Motor neuron (in vitro differentiated cells): Measurements from ENCODE around the gene HSPB7. TPM values are rescaled to one million over a fixed set of nuclear protein-coding genes. Genes with fewer than 3 reads are reported as not detected.
"Not testable (repeated sequence)": the region's sequence is repeated elsewhere in the genome, so short reads cannot be mapped to it uniquely, and the experiment has no call there.

Experiments
- ATAC-seq, 8 experiments: fragments of 200-7000 bp; cut with Tn5 transposase; replicated peaks in 6 of 8; 2 replicates each; pipeline ENCODE4 v1.8.0; 2021; ENCODE audit warnings: mild to moderate bottlenecking in 8 of 8, moderate library complexity in 8 of 8
- H3K27ac ChIP-seq, 2 donors: fragments of 250-450 bp; sonication (Bioruptor Pico); 2 replicates each; pipeline ENCODE4 v1.9.0; 2021; ENCODE audit warnings: antibody characterized with exemption in 2 of 2, mild to moderate bottlenecking in 2 of 2, moderate library complexity in 1 of 2
- H3K4me1 ChIP-seq, 2 donors: fragments of 250-450 bp; sonication (Bioruptor Pico); replicated peaks in 1 of 2; 2 replicates each; pipeline ENCODE4 v1.6.1; 2021; ENCODE audit warnings: antibody characterized with exemption in 2 of 2, mild to moderate bottlenecking in 2 of 2, moderate library complexity in 1 of 2
- H3K4me3 ChIP-seq, 5 donors: fragments of 250-450 bp; sonication (Bioruptor Pico); 2 replicates each; pipeline ENCODE4 v1.9.0; 2021; ENCODE audit warnings: antibody characterized with exemption in 5 of 5, mild to moderate bottlenecking in 5 of 5, moderate library complexity in 4 of 5
- WGBS, 10 experiments: fragments of 450-650 bp; shearing (Covaris generic); methylation state at CpG; one replicate each; pipeline ENCODE4 v1.0.0; 2022; 5-methylcytosine and 5-hydroxymethylcytosine counted together
- in situ Hi-C, 9 experiments: fragments of 400-800 bp; cut with MboI; loops; one replicate each; pipeline ENCODE4 v1.15.0; 2021; ENCODE audit warnings: low sequenced_read_pairs in 9 of 9, low pct_unique_long_range_greater_than_20kb in 2 of 9; ENCODE audit not compliant: unreplicated experiment in 9 of 9
- total RNA-seq, 8 experiments: library from RNA; unstranded; fragments of 300-600 nt; gene quantifications; 2 replicates each; pipeline versions ENCODE4 v1.2.3 to v1.2.4, GENCODE V29; 2022

The HSPB7 gene
- total RNA-seq, 8 experiments from 2014 or later, result 0.11 to 1.6 (median 0.47) TPM

DNA sequence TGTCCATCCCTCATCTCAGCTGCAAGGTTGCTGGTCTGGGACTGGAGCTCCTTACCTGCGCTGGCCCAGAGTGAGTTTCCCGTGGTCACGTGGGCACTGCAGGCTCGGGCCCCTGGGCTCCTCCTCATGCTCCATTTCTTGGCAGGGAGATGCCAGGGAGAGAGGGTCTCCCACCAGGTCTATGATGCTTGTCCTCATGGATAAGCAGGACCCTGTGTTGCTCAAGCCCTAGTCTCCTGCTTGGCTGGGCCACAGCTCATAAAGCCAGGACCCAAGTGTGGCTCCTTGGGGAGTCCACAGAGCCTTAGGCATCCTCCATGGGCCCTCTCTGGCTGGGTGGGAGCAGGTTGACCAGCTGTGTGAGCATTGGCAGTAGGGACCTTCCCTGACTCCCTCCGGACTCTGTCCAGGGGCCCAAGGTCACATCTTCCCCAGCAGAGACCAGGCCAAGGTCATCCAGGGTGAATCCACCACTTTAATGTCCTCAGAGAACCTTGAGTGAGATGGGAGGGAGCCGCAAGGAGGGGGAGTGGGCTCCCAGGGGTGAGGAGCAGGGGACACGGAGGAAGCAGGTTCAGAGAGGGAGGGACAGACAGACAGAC is 39.6 kb upstream of the HSPB7 start:
- H3K4me1 ChIP-seq, ATAC-seq, H3K4me3 ChIP-seq, H3K27ac ChIP-seq, in situ Hi-C loops: not testable (repeated sequence)
- 47 to 100% (median 75%) methylated on average over 1 to 3 of the region's 7 CpGs; no CpG with 5 or more reads in 6 of the 10 experiments for WGBS, 10 experiments

DNA sequence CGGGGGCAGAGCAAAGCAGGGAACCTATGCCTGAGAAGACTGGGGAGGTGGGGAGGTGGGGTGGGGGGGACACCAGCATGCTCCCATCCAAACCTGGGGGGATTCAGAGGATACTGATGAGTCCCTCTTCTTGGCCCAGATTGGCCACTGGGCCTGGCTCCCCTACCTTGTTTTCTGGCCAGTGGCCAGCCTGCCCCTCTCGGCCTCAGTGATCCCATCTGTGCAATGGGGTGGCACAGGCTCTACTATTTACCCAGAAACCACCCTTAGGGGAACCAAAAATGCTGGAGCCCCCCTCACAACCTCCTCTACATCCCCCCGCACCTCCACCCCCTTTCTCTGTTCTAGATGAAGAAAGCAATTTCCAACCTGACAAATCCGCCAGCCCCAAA is 38.7 kb upstream of the HSPB7 start:
- no CpG with 5 or more reads among the region's 4 CpGs for WGBS, 10 experiments
- H3K27ac ChIP-seq, ATAC-seq, H3K4me1 ChIP-seq, in situ Hi-C loops, H3K4me3 ChIP-seq: not testable (repeated sequence)

DNA sequence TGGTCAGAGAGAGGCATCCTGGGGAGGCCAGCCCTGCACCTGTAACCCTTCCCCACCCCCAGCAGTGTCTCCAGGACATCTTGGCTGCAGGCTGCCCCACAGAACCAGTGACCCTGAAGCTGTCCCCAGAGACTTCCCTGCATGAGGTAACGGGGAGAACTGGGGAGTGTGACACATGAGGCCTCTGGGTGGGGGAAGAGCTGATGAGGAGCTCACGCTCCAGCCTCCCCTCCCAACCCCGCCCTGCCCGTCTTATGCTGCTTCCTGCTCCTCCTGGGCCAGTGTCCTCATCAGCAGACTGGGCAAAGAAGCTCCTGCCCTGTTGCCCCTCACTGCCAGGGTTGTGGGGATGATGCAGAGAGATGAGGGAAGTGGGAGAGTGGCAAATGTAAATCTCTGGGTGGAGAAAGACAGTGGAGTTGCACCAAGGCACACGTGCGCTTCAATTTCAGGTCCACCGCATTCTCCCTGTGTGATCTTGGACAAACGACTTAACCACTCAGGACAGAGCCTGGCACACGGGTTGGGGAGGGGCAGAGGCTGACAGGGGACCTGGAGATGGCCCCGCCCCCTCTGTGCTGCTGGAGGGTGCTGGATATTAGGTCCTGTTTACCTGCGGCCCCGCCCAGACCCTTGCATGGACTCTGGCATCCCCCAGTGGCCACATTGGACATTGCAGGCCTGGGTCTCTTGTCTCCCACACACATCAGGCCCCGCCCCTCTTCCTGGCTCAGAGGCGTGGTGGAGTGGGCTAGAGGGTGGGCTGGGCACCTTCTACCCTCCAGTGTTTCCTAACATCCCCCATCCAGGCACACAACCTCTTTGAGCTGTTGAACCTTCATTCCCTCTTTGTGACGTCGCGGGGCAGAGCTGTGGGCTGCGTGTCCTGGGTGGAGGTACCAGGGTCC is 38.0 kb upstream of the HSPB7 start:
- peaks cover 6% of the 10 kb centered on the region in 2 donors for H3K4me1 ChIP-seq
- no peak overlapping the region for H3K27ac ChIP-seq
- no peak overlapping the region for H3K4me3 ChIP-seq
- 0 to 100% (median 57%) methylated on average over 1 to 4 of the region's 18 CpGs; no CpG with 5 or more reads in 6 of the 10 experiments for WGBS, 10 experiments
- in situ Hi-C loops, result no loop called here
- ATAC-seq, result peak; percentile 83 to 99 (median 87)

DNA sequence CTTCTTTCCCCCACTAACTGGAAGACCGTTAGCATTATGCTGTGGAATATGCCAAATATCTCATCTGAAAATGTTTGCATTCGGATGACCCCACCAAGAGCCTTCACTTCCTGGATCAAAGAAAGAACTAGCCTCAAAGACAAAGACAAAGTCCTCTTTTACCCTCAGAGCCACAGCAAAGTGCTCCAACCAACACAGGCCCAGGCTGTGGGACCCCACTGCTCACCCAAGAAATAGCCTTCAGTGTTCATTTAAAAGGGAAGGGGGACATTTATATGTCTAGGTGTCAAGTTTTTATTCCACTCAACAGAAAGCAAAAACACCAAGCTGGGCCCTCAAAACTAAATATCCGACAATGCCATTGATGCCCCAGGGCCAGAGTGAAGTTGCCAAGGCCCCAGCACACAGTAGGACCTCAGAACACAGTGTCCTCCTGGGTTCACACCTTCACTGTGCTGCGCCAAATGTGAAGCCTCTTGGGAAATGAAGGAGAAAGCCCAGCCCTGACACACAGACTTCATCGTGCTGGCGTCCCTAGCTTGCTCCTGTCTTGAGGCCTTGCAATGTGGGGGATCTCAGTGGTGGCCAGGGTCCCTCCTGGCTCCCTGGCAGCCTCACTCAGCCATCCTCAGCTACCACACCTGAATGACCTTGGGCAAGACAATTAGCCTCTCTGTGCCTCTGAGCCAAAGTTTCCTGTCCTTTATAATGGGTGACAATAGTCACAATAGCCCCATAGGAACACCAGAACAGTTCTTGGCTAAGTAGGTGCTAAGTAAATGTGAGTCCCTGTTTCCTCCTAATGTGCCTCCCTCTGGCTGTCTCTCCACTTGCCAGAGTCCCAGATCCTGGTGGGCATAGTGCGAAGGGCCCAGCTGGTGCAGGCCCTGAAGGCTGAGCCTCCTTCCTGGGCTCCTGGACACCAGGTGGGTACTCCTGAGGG is 37.0 kb upstream of the HSPB7 start:
- no peak overlapping the region for H3K27ac ChIP-seq
- no peak overlapping the region for H3K4me3 ChIP-seq
- in situ Hi-C loops, result no loop called here
- no peak for ATAC-seq
- 0 to 100% (median 62%) methylated on average over 1 to 7 of the region's 7 CpGs for WGBS, 10 experiments
- H3K4me1 ChIP-seq, result peaks cover 6 to 10% of the 10 kb centered on the region in 2 donors

DNA sequence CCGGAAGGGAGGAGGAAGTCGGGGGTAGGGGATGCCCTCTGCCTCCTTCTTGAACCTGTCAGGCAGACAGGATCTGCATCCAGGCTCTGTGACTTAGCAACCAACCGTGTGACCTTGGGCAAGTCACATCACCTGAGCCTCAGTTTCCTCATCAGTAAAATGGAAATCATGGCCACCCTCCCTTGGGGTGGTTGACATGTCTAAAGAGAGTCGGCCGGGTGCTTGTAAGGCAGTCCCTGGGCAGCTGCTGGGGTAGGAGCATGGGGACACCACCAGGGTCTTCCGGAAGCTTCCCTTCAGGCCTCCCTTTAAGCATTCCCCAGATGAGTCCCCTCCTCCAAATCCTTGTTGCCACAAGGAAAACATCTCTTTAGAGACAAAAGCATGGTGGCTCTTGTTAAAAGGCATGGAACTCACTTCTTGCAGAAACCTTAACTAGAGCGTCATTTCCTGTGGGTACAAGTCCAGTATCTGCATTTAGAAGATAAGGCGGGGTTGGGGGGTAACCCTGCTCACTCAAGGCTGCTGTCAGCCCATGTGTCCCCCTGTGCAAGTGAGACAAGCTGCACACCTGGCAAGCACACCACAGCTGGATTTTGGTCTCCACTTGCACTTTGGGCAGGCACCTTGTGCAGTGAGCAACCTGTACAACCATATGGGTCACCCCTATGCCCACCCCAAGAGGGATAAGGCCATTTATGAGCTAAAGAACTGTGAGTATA is 36.1 kb upstream of the HSPB7 start:
- Histone ChIP-seq H3K27ac (no peak overlapping the region), H3K4me1 (peaks cover 9 to 14% of the 10 kb centered on the region in 2 donors), H3K4me3 (no peak overlapping the region)
- no peak for ATAC-seq
- in situ Hi-C loops, result no loop called here
- 53 to 100% (median 79%) methylated on average over 1 to 4 of the region's 8 CpGs; no CpG with 5 or more reads in 4 of the 10 experiments for WGBS, 10 experiments

DNA sequence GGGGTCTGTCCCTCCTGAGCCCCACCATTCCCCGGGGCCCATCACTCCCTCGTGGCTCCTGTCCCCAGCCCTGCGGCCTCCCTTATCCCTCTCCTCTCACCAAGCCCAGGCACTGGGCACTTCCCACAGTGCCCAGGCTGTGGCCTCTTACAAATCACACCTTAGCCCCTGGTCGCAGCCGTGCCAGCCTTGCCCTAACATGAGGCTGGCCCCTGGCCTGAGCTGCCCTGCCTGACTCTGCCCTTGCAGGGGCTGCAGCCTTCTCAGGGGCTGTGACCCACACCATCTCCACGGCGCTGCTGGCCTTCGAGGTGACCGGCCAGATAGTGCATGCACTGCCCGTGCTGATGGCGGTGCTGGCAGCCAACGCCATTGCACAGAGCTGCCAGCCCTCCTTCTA is 34.1 kb upstream of the HSPB7 start:
- peaks cover 15 to 20% of the 10 kb centered on the region in 2 donors for H3K4me1 ChIP-seq
- ATAC-seq, H3K4me3 ChIP-seq, H3K27ac ChIP-seq, in situ Hi-C loops: not testable (repeated sequence)
- WGBS, 10 experiments, result 79 to 90% methylated on average over 2 to 7 of the region's 12 CpGs; no CpG with 5 or more reads in 8 of the 10 experiments

DNA sequence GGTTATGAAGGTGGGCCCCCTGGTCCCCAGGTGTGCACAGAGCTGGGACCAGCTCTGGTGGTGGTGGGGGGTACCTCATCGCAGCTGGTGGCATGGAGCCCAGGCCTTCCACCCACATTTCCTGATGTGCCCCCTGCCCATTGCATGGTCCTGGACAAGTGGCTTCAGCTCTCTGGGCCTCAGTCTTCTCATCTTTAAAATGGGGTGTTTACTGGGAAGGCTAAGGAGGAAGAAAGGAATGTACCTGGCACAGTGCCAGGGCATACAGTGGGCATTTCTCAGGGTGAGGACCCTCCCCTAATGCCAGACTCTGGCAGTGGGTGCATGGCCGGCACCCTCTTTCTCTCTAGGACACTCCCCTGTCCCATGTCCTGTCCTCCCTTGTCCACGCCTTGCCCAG is 33.2 kb upstream of the HSPB7 start:
- WGBS, 10 experiments, result 40 to 100% (median 100%) methylated on average over 1 to 2 of the region's 3 CpGs; no CpG with 5 or more reads in 4 of the 10 experiments
- Histone ChIP-seq H3K4me3 (no peak overlapping the region), H3K27ac (no peak overlapping the region)

DNA sequence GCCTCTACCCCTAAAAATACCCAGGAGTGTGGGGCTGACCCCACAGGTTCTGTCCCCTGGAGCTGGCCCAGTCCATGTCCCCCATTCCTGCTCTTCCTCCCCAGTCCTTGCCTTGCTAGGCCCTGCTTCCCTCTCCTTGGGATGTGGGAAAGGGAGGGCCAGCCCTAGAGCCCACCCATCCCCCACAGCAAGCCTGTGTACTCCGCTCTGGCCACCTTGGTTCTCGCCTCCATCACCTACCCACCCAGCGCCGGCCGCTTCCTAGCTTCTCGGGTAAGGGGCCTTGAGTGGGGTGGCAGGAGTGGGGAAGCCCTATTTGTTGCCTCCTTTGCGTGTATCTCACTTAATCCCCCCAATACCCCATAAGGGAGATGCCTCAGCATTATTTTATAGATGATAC is 32.5 kb upstream of the HSPB7 start:
- Histone ChIP-seq H3K27ac (no peak overlapping the region), H3K4me3 (no peak overlapping the region), H3K4me1 (peaks cover 9 to 14% of the 10 kb centered on the region in 2 donors)
- no peak for ATAC-seq
- 45 to 72% (median 71%) methylated on average over 1 to 3 of the region's 7 CpGs; no CpG with 5 or more reads in 7 of the 10 experiments for WGBS, 10 experiments
- in situ Hi-C loops, result no loop called here

More for the DNA sequence above, 33.2 kb upstream of the HSPB7 start:
- in situ Hi-C loops, result no loop called here
- ATAC-seq, result no peak
- peaks cover 15 to 20% of the 10 kb centered on the region in 2 donors for H3K4me1 ChIP-seq

DNA sequence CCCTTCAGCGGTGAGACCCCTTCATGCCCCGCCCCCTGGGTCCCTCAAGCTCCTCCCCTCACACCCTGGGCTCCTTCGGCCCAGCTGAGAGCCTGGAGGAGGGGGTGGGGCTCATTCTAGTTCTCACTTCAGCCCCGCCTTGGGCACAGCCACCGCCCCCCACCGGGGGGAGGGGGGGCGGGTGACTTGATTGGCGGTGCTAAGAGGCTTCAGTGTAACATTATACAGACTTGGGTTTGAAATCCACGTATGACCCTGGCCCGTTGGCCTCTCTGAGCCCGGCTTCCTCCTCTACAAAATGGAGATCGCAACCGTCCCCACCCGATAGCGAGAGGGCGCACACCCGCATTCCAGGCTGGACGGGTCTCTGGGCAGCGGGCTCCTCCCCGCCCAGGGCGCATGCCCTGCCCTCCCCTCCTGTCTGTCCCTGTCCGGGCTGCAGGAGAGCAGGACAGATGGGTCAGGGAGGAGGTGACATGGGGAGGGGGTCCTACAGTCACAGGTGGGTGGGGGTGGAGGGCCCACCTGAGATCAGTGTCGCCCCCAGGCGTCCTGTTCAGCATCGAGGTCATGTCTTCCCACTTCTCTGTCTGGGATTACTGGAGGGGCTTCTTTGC is 30.8 kb upstream of the HSPB7 start:
- in situ Hi-C loops, result no loop called here
- 10 to 40% methylated on average over 2 of the region's 25 CpGs; no CpG with 5 or more reads in 8 of the 10 experiments for WGBS, 10 experiments
- Histone ChIP-seq H3K4me3 (peak overlapping the region; percentile 4 to 34 (median 27)), H3K4me1 (peaks cover 9 to 22% of the 10 kb centered on the region in 2 donors), H3K27ac (peak overlapping the region in 1 of 2 donors; percentile 14)
- peak; percentile 80 to 90 (median 86) for ATAC-seq

DNA sequence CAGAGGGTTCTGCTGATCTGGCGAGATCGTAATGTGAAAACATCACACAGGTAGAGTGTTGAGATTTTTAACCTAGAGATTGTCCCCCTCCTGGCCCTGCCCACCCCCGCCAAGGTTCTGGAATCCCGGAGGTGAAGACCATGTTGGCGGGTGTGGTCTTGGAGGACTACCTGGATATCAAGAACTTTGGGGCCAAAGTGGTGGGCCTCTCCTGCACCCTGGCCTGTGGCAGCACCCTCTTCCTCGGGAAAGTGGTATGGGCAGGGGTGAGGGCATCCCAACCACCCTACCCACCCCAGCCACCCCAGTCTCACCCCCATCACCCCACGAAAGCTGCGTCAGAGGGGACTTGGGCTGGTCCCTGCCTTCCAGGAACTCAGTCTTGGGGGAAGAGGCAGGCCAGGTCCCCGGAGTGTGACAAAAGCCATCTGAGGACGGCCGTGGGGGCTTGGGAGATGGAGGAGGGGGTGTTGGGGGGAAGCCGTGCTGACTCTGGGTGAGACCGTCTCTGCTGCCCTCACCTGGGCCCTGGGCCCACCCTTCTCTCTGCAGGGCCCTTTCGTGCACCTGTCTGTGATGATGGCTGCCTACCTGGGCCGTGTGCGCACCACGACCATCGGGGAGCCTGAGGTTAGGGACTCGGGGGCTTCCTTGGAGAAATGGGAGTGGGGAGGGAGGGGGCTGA is 30.1 kb upstream of the HSPB7 start:
- 100% methylated on average over 2 to 3 of the region's 19 CpGs; no CpG with 5 or more reads in 8 of the 10 experiments for WGBS, 10 experiments
- no peak overlapping the region for H3K4me3 ChIP-seq
- ATAC-seq, result no peak
- peaks cover 15 to 25% of the 10 kb centered on the region in 2 donors for H3K4me1 ChIP-seq
- in situ Hi-C loops, result no loop called here
- no peak overlapping the region for H3K27ac ChIP-seq

DNA sequence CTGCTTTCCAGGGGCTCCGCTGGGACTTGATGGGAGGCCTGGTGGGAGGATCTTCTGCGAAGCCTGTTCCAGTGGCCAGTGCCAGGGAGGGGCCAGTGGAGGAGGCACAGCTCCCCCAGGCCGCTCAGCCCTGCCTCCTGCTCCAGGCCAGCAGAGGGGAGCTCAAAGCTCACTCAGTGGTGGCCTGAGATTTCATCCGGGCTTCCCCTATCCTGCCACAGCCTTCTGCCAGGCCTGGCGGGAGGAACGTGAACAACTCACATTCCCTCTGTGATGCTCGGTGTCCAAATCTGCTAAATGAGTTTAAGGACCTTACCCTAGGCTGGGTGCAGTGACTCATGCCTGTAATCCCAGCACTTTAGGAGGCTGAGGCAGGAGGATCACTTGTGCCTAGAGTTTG is 29.0 kb upstream of the HSPB7 start:
- Histone ChIP-seq H3K27ac (no peak overlapping the region), H3K4me3 (no peak overlapping the region), H3K4me1 (peaks cover 15 to 25% of the 10 kb centered on the region in 2 donors)
- WGBS, 10 experiments, result 27 to 83% (median 71%) methylated on average over 3 to 7 of the region's 7 CpGs; no CpG with 5 or more reads in 5 of the 10 experiments
- no peak for ATAC-seq
- in situ Hi-C loops, result no loop called here
